22Rv1 (cell line): Measurements from ENCODE around the gene TBCA.

ENCODE experiments used
- ZFX ChIP-seq: fragments of 450-650 bp; IDR thresholded peaks from 2 replicates; pipeline ENCODE4 v1.6.1; 2017; ENCODE audit warnings: antibody characterized with exemption, borderline replicate concordance
- TF ChIP-seq, protein P1 (sequence below): fragments of 450-650 bp; IDR thresholded peaks from 2 replicates; pipeline ENCODE4 v1.5.1; 2017; ENCODE audit warnings: mild to moderate bottlenecking

DNA sequence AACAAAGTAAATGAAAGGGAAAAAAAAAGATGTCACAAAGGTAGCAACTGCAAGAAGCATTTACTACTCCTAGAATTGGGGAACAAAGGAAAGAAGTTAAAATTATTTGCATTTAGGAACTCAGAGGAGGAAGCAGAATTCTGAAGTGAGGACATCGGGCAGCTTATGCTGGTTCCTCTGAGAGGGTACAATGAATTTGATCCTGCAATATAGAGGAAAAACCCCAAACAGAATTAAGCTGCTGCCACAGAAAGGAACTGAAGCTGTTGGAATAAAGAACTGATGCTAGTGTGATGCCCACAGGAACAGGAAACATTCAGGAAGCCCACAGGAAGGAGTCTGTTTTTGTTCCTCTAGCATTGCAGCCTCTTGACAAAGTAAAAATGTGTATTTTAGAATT lies 22.3 kb upstream of the TBCA start:
- TF ChIP-seq, protein P1, sequence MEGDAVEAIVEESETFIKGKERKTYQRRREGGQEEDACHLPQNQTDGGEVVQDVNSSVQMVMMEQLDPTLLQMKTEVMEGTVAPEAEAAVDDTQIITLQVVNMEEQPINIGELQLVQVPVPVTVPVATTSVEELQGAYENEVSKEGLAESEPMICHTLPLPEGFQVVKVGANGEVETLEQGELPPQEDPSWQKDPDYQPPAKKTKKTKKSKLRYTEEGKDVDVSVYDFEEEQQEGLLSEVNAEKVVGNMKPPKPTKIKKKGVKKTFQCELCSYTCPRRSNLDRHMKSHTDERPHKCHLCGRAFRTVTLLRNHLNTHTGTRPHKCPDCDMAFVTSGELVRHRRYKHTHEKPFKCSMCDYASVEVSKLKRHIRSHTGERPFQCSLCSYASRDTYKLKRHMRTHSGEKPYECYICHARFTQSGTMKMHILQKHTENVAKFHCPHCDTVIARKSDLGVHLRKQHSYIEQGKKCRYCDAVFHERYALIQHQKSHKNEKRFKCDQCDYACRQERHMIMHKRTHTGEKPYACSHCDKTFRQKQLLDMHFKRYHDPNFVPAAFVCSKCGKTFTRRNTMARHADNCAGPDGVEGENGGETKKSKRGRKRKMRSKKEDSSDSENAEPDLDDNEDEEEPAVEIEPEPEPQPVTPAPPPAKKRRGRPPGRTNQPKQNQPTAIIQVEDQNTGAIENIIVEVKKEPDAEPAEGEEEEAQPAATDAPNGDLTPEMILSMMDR: no peak
- TF ChIP-seq ZFX: no peak
